Glomerular visceral epithelial cell (primary cell): ENCODE measurements around the gene OSBPL1A.

Source experiments
- DNase-seq: peaks from one replicate; pipeline ENCODE4 v3.0.0-alpha.2; 2016; ENCODE audit errors: extremely low spot score

OSBPL1A gene

GRCh38 chr18:24219561-24220317, 177.9 kb downstream of the OSBPL1A start:
- DNase-seq = no peak

- DNase-seq = no peak
Measured at GRCh38 chr18:24214913-24215312, 182.7 kb downstream of the OSBPL1A start.

- no peak for DNase-seq
Measured at GRCh38 chr18:24214144-24214543, 183.5 kb downstream of the OSBPL1A start.

GRCh38 chr18:24212939-24213338, 184.7 kb downstream of the OSBPL1A start:
- peak; percentile 86 for DNase-seq

GRCh38 chr18:24209558-24209957, 188.1 kb downstream of the OSBPL1A start:
- no peak for DNase-seq

- DNase-seq = no peak
Measured at GRCh38 chr18:24208270-24209035, 189.2 kb downstream of the OSBPL1A start.

- no peak for DNase-seq
Measured at GRCh38 chr18:24204904-24205303, 192.7 kb downstream of the OSBPL1A start.

GRCh38 chr18:24201699-24202687, 195.6 kb downstream of the OSBPL1A start:
- no peak for DNase-seq

GRCh38 chr18:24200494-24201290, 196.9 kb downstream of the OSBPL1A start:
- no peak for DNase-seq

GRCh38 chr18:24199372-24199962, 198.2 kb downstream of the OSBPL1A start:
- no peak for DNase-seq

GRCh38 chr18:24198461-24198860, 199.2 kb downstream of the OSBPL1A start:
- DNase-seq = no peak

- no peak for DNase-seq
Measured at GRCh38 chr18:24197412-24197811, 200.2 kb downstream of the OSBPL1A start.

GRCh38 chr18:24196764-24197163, 200.9 kb downstream of the OSBPL1A start:
- DNase-seq = no peak

GRCh38 chr18:24195296-24196053, 202.1 kb downstream of the OSBPL1A start:
- no peak for DNase-seq

GRCh38 chr18:24190590-24190989, 207.0 kb downstream of the OSBPL1A start:
- DNase-seq = no peak

GRCh38 chr18:24189664-24190346, 207.8 kb downstream of the OSBPL1A start:
- no peak for DNase-seq

- DNase-seq = no peak
Measured at GRCh38 chr18:24189007-24189528, 208.6 kb downstream of the OSBPL1A start.

- no peak for DNase-seq
Measured at GRCh38 chr18:24188120-24188519, 209.5 kb downstream of the OSBPL1A start.

- no peak for DNase-seq
Measured at GRCh38 chr18:24187689-24188088, 209.9 kb downstream of the OSBPL1A start.
